BJ (cell line): ENCODE measurements around the gene ZNF277. TPM values are rescaled to one million over a fixed set of nuclear protein-coding genes. Genes with fewer than 3 reads are reported as not detected.

Source experiments
- CTCF ChIA-PET: fragments of 350-600 bp; formaldehyde crosslinking; extraction: SDS; loops from one replicate; lab custom pipeline; 2021; ENCODE audit warnings: antibody characterized with exemption, inconsistent platforms; lab: Yijun Ruan, JAX
- POLR2A ChIA-PET: fragments of 300-600 bp; sonication (Branson Sonifier 250); formaldehyde crosslinking; extraction: SDS; loops from one replicate; lab custom pipeline; 2021; ENCODE audit warnings: antibody characterized with exemption; lab: Charles Lee
- DNase-seq: peaks from one replicate; pipeline ENCODE4 v3.0.0-alpha.2; 2011; ENCODE audit warnings: low read depth
- H3K27me3 ChIP-seq: 2 replicates; pipeline ENCODE4 v1.6.0; 2011; ENCODE audit warnings: low read length; ENCODE audit not compliant: control insufficient read depth, insufficient read depth
- H3K36me3 ChIP-seq: 2 replicates; pipeline ENCODE4 v1.5.1; 2011; ENCODE audit warnings: low read length; ENCODE audit not compliant: control insufficient read depth, insufficient read depth
- H3K4me3 ChIP-seq: 2 replicates; pipeline ENCODE4 v1.5.1; 2011; ENCODE audit warnings: low read depth, mild to moderate bottlenecking, control low read depth, low read length
- polyA plus RNA-seq: library from polyadenylated mRNA; depleted of rRNA; stranded (reverse); fragments of >200 nt; gene quantifications from 2 replicates; pipeline ENCODE4 v1.2.3, GENCODE V29; 2011
- TF ChIP-seq, protein P1 (sequence below): IDR thresholded peaks from 2 replicates; pipeline ENCODE4 v1.5.1; 2011; ENCODE audit warnings: low read depth, mild to moderate bottlenecking, control low read depth, inconsistent platforms, low read length, moderate library complexity; ENCODE audit not compliant: insufficient read depth

The ZNF277 gene
- polyA plus RNA-seq, 1 experiment = 10.0 TPM

DNA sequence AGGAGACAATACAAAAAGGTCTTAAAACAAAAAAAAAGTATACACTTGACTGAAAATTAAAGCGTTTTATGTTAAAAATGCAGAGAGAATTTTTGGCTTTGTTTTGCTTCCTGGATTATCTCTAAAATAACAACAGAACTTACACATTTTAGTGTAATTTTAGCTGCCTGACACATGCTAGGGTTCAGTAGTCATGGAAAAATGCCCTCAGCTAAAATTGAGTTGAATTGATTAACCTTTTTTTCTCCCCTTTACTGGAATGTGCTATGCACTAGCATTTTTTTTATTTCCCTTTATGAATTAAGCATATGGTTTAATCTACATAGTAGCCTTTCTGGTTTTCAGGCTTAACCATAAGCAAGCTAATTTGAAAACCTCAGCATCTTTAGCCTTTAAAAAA, 89.9 kb downstream of the ZNF277 start:
- DNase-seq = no peak
- H3K27me3 ChIP-seq = no peaks in the 10 kb centered on the region
- TF ChIP-seq, protein P1, sequence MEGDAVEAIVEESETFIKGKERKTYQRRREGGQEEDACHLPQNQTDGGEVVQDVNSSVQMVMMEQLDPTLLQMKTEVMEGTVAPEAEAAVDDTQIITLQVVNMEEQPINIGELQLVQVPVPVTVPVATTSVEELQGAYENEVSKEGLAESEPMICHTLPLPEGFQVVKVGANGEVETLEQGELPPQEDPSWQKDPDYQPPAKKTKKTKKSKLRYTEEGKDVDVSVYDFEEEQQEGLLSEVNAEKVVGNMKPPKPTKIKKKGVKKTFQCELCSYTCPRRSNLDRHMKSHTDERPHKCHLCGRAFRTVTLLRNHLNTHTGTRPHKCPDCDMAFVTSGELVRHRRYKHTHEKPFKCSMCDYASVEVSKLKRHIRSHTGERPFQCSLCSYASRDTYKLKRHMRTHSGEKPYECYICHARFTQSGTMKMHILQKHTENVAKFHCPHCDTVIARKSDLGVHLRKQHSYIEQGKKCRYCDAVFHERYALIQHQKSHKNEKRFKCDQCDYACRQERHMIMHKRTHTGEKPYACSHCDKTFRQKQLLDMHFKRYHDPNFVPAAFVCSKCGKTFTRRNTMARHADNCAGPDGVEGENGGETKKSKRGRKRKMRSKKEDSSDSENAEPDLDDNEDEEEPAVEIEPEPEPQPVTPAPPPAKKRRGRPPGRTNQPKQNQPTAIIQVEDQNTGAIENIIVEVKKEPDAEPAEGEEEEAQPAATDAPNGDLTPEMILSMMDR = no peak
- H3K4me3 ChIP-seq = no peak overlapping the region
- CTCF ChIA-PET = no interaction called here
- H3K36me3 ChIP-seq = no peaks in the 10 kb centered on the region
- POLR2A ChIA-PET = no interaction called here

DNA sequence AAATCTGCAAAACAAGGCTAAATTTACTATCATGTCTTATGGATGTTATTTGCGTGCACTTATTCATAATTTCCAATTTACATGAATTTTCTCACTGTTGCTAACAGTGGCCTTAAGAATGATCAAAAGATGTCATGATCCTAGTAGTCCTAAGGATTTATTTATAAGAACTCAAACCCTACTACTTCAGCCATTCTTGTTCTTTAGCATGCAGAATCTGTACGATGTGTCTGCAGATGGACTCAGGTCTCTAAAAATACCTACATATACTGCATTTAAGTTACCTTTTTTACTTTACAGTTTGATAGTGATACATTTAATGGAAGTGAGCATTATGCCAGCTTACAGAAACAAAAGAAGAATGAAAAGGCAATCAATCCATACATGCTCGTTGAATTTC, 91.2 kb downstream of the ZNF277 start:
- ChIA-PET POLR2A (no interaction called here), CTCF (no interaction called here)
- H3K4me3 ChIP-seq = no peak overlapping the region
- DNase-seq = no peak
- H3K36me3 ChIP-seq = no peaks in the 10 kb centered on the region
- no peaks in the 10 kb centered on the region for H3K27me3 ChIP-seq
- TF ChIP-seq, protein P1 = no peak

DNA sequence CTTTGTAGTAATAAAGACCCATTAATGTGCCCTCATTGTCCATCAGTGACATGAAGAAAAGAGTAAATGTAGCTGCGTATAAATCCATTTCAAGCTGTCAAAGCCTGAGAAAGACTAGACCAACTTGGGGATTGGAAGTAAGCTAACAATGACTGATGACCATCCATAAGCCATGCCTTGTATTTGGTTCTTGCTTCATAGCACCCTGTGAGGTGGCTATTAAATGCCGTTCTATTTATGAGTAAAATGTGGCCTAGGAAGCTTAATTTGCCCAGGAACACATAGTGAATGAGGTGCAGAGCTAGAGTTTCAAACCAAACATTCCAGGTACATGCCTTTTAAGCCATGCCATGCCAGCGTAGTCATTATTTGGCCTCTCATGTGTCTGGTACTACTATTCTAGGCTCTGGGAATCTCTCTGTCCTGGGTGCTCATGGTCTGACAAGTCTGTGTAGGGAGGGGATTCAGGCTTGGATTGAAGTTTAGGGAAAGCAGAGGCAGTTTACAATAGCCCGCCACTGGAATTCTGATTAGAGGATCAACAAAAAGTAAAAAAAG, 92.1 kb downstream of the ZNF277 start:
- no peak for DNase-seq
- Histone ChIP-seq H3K4me3 (no peak overlapping the region), H3K36me3 (no peaks in the 10 kb centered on the region), H3K27me3 (no peaks in the 10 kb centered on the region)
- ChIA-PET POLR2A (no interaction called here), CTCF (no interaction called here)
- TF ChIP-seq, protein P1 = no peak

DNA sequence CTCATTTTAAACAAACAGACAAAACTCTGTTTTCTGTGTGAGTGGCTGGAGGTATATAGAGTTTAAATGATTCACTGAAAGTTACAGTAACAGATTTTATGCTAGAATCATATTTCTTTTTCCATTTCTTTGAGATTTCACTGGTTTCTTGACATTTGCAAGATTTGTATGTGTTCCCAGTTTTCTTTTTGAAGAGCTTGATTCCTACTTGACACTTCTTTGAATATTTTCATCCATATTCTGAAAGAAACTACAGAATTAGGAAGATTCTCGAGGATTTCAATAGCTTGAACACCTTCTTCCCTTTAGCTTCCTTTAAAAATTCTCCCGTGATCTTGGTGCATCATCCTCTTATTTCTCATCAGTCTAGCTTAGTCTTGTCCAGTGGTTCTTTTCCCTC, 93.6 kb downstream of the ZNF277 start:
- TF ChIP-seq, protein P1 = no peak

DNA sequence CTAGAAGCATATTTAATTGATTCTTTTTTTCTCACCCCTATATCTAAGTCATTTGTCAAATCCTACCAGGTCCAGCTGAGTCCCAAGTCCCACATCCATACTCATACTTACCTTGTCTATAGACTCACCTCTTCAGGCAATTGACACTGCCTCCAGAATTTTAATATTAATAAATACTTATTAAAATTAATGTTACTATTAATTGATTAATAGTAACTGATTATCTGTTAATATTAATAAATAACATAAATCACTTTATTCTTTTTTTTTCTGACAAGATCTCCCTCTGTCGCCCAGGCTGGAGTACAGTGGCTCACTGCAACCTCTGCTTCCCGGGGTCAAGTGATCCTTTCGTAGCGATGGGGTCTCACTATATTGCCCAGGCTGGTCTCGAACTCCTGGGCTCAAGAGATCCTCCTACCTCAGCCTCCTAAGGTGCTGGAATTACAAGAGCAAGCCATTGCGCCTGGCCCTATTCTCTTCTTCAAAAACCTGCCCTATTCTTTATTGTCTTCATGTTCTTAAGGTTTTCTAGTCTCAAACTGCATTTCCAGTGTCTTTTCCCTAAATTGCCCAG, 94.4 kb downstream of the ZNF277 start:
- Histone ChIP-seq H3K4me3 (no peak overlapping the region), H3K36me3 (no peaks in the 10 kb centered on the region), H3K27me3 (no peaks in the 10 kb centered on the region)
- ChIA-PET CTCF (no interaction called here), POLR2A (no interaction called here)
- DNase-seq = no peak
- TF ChIP-seq, protein P1 = no peak

More for the DNA sequence above, 93.6 kb downstream of the ZNF277 start:
- DNase-seq = no peak
- Histone ChIP-seq H3K4me3 (no peak overlapping the region), H3K27me3 (no peaks in the 10 kb centered on the region), H3K36me3 (no peaks in the 10 kb centered on the region)
- POLR2A ChIA-PET = no interaction called here
- CTCF ChIA-PET = no interaction called here
